ENCODE data around the gene PARD3.

DNA sequence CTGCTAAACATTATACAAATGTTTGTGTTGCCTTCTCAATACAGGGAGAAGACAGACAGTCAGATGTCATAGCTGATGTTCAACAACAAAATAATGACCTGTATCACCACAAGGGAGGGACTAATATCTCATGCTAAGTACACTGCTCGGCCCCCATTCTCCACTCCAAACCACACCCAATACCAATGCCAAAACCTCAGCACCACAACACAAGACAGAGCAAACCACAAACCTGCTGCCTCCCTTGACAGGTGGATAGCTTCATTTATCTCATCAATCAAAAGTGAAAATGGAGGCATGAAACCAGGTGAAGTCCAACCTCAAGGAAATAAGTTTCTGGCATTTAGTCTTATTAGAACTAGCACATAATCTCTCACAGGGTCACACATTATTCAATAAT, 109.5 kb downstream of the PARD3 start:
- TF ChIP-seq, protein P1, sequence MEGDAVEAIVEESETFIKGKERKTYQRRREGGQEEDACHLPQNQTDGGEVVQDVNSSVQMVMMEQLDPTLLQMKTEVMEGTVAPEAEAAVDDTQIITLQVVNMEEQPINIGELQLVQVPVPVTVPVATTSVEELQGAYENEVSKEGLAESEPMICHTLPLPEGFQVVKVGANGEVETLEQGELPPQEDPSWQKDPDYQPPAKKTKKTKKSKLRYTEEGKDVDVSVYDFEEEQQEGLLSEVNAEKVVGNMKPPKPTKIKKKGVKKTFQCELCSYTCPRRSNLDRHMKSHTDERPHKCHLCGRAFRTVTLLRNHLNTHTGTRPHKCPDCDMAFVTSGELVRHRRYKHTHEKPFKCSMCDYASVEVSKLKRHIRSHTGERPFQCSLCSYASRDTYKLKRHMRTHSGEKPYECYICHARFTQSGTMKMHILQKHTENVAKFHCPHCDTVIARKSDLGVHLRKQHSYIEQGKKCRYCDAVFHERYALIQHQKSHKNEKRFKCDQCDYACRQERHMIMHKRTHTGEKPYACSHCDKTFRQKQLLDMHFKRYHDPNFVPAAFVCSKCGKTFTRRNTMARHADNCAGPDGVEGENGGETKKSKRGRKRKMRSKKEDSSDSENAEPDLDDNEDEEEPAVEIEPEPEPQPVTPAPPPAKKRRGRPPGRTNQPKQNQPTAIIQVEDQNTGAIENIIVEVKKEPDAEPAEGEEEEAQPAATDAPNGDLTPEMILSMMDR (IDR thresholded peaks at IDR 0.05): no peak
- TF ChIP-seq EZH2 (IDR thresholded peaks at IDR 0.05) (no peak), EZH2phosphoT487 (IDR thresholded peaks at IDR 0.05) (no peak)

Data from neural progenitor cell (in vitro differentiated cells).